ENCODE data around the gene NR4A1. TPM values are rescaled to one million over a fixed set of nuclear protein-coding genes. Genes with fewer than 3 reads are reported as not detected.
A peak's percentile ranks its signal among the peaks of the same experiment; 100 is the strongest.

NR4A1 gene
- total and polyA plus RNA-seq, 2 of the 13 experiments (the other 11 are each of a cell fraction or from before 2014, with no cell fraction given) = 5.7 to 15.2 TPM

GRCh38 chr12:52023182-52023975, 27.9 kb upstream of the NR4A1 start (continued):
- no peak for TF ChIP-seq HOMEZ (CRISPR knock-in tag; IDR thresholded peaks at IDR 0.05; ENCODE audit: low read depth)
- TF ChIP-seq MLX (CRISPR knock-in tag; IDR thresholded peaks at IDR 0.05) = no peak
- no peak for TF ChIP-seq ZNF446 (CRISPR knock-in tag; IDR thresholded peaks at IDR 0.05)
- TF ChIP-seq U2AF2 (IDR thresholded peaks at IDR 0.05; ENCODE audit: low read depth, low read length) = no peak
- 0 out of 2 replicates have a peak, but pooled peaks have one; percentile 39 for TF ChIP-seq ZNF747 (CRISPR knock-in tag; IDR thresholded peaks at IDR 0.05; ENCODE audit: borderline replicate concordance)
- TF ChIP-seq ZNF276 (CRISPR knock-in tag; IDR thresholded peaks at IDR 0.05; ENCODE audit: low read depth) = no peak
- no peak for TF ChIP-seq KMT2A (CRISPR knock-in tag; IDR thresholded peaks at IDR 0.05)
- TF ChIP-seq IRF2 (CRISPR knock-in tag; IDR thresholded peaks at IDR 0.05) = 0 out of 2 replicates have a peak, but pooled peaks have one; percentile 39
- peak; percentile 59; the same call in 1 of the 2 replicates for TF ChIP-seq ZFP82 (CRISPR knock-in tag; IDR thresholded peaks at IDR 0.05; ENCODE audit: borderline replicate concordance)
- TF ChIP-seq SNAPC4 (CRISPR knock-in tag; IDR thresholded peaks at IDR 0.05) = no peak
- no peak for TF ChIP-seq ZNF512 (CRISPR knock-in tag; IDR thresholded peaks at IDR 0.05)
- TF ChIP-seq SRF (IDR thresholded peaks at IDR 0.05; ENCODE audit: low read depth, low read length) = 0 out of 2 replicates have a peak, but pooled peaks have one; percentile 3
- TF ChIP-seq TEAD3 (CRISPR knock-in tag; optimal IDR thresholded peaks at IDR 0.05; ENCODE audit: borderline replicate concordance) = peak; percentile 37
- no peak for TF ChIP-seq GATA4 (IDR thresholded peaks at IDR 0.05; ENCODE audit: borderline replicate concordance, low read depth)
- TF ChIP-seq HCFC1 (IDR thresholded peaks at IDR 0.05; ENCODE audit: low read depth, low read length) = no peak
- TF ChIP-seq KDM4B (CRISPR knock-in tag; IDR thresholded peaks at IDR 0.05) = no peak
- TF ChIP-seq GATAD1 (CRISPR knock-in tag; IDR thresholded peaks at IDR 0.05) = 0 out of 2 replicates have a peak, but pooled peaks have one; percentile 21
- no peak for TF ChIP-seq CHCHD3 (CRISPR knock-in tag; IDR thresholded peaks at IDR 0.05)
- 0 out of 2 replicates have a peak, but pooled peaks have one; percentile 32 for TF ChIP-seq HES4 (CRISPR knock-in tag; IDR thresholded peaks at IDR 0.05; ENCODE audit: borderline replicate concordance)

Measured in HepG2 (cell line).